Right cardiac atrium (tissue), 5 donors: ENCODE results near the gene KRT81. TPM values are rescaled to one million over a fixed set of nuclear protein-coding genes. Genes with fewer than 3 reads are reported as not detected.

ENCODE experiments used
- ATAC-seq, 2 donors: fragments of 200-7000 bp; cut with Tn5 transposase; one replicate each; pipeline versions ENCODE4 v1.8.0 to v1.9.1; 2020; ENCODE audit warnings: moderate library complexity in 2 of 2, mild to moderate bottlenecking in 1 of 2
- DNase-seq, 3 donors: peaks; one replicate each; pipeline ENCODE4 v3.0.0-alpha.2; 2020
- H3K27ac ChIP-seq: one replicate; pipeline ENCODE4 v1.5.1; 2013; ENCODE audit warnings: mild to moderate bottlenecking, low read length, control low read depth, moderate library complexity
- H3K27me3 ChIP-seq: one replicate; pipeline ENCODE4 v1.6.1; 2013; ENCODE audit not compliant: control insufficient read depth, insufficient read depth
- H3K4me1 ChIP-seq: one replicate; pipeline ENCODE4 v1.6.1; 2013; ENCODE audit warnings: low read length; ENCODE audit not compliant: control insufficient read depth, insufficient read depth
- H3K4me3 ChIP-seq: one replicate; pipeline ENCODE4 v1.5.1; 2013; ENCODE audit warnings: low read length, control low read depth
- H3K9me3 ChIP-seq: one replicate; pipeline ENCODE4 v1.6.1; 2013; ENCODE audit warnings: low read length; ENCODE audit not compliant: control insufficient read depth
- whole genome bisulfite sequencing: extraction: QIAGEN DNeasy Blood & Tissue Kit; methylation state at CpG from one replicate; pipeline ENCODE4 v1.1.7; 2013; 5-methylcytosine and 5-hydroxymethylcytosine counted together
- intact Hi-C, 4 donors: fragments of 100-400 bp; cut with DNase I; formaldehyde crosslinking; loops; one replicate each; pipeline versions ENCODE4 v1.11.0 to v1.14.0; 2022 to 2023
- polyA plus RNA-seq: library from polyadenylated mRNA; stranded (reverse); fragments of 200-250 nt; gene quantifications from one replicate; pipeline ENCODE4 v1.2.3, GENCODE V29; 2013
- total RNA-seq, 4 donors: library from RNA; stranded (reverse); fragmentation: NEBNext Ultra II Directional; extraction: Animal tissue kit (Norgen Biotek cat#: 25700); gene quantifications; one replicate each; pipeline ENCODE4 v1.2.1, GENCODE V29; 2021
- donor health status: healthy with polysubstance abuse.
- donor health status: DM: no; HTN: yes; CAD: no.
- donor health status: DM: no; HTN: no; CAD: no.
- donor health status: DM: no; HTN: yes; CAD: no; lungs with severe emphysema.
- donor health status: DM: yes; HTN: yes; CAD: no.

KRT81 gene
- total and polyA plus RNA-seq, 5 donors: not detected

DNA sequence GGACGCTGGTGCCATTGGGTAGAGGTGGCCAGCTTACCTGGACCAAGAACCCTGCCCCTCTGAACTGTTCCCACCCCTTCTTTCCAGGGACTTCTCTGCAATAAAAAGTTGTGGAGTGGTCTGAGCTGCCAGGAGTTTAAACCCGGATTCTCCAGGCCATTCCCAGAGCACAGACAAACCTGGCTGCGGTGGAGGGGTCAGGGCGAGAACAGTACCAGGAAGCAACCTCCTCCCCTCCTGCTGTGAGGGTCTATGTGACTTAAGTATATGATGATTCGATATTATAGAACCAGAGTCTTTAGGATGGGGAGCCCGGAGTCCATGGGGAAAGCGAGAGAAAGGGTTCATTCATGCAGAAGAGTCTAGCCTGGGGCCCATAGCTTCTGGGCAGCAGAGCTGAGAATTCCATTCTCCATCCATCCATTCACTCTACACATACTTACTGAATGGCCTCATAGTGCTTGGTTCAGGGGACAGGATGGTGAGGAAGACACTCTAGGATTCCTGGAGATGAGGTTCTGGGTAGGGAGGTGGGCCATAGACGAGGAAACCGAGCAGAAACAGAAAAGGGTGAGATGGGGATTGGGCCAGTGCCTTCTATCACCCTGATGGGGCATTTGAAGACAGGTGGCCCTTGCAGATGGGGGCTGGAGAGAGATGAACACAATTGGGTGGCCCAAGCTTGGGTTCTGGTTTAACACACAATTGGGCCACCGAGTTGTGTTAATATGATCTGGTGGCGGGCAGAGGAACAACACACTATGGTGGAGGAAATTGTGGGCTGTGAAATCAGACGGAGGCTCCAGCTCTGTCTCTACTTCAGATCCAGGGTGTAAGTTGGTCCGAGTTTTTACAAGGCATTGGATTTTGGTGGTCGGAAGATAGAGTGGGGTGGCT is 11.7 kb downstream of the KRT81 start:
- H3K27ac ChIP-seq: no peak overlapping the region
- H3K27me3 ChIP-seq: no peaks in the 10 kb centered on the region
- no peak overlapping the region for H3K4me3 ChIP-seq
- ATAC-seq: no peak
- intact Hi-C loops: loop anchor here in 2 of 4 donors (2.0 to 5.0 kb wide), 2 partner anchors 122 to 123 kb away; no protein-coding TSS in a partner anchor
- no peaks in the 10 kb centered on the region for H3K9me3 ChIP-seq
- no peak for DNase-seq
- WGBS: 88% methylated on average over 14 of the region's 14 CpGs
- no peaks in the 10 kb centered on the region for H3K4me1 ChIP-seq

DNA sequence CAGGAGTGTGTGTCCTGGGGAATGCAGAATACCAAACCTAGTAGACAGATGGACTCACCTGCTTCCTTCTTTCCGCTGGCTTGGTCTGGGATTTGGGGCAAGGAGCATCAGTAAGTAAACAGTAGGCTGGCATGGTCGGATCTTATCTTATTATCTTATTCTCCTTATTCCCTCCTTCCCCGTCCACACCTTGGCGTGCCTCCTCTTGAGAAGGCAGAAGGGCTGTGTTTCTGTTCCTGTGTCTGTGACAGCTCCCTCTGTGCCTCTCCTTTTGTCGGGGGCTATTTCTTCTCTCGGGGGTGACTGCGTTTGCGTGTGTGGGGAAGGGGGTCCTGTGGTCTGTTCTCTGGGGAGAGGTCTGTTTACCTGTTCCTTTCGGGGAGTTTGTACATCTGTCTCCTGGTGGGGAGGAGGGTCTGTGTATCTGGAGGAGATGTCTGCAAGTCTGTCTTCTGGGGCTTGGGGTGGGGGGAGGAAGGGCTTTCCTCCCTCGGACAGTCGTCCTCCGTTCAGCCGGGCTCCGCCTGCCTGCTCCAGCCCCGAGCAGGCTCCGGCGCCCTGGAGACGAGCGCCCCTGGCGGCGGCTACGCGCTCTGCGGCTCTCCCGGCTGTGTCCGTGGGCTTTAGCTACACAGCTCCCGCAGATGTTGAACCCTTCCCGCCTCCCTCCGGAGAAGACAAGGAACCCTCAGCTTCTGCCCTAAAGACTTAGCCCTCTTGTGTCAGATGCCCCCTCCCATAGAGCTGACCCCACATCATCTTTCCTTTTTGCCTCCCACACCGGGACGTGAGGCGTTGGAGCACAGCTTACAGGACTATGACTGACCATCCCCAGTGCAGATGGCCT is 12.5 kb downstream of the KRT81 start:
- H3K9me3 ChIP-seq: no peaks in the 10 kb centered on the region
- no peak overlapping the region for H3K27ac ChIP-seq
- intact Hi-C loops: loop anchor here in 2 of 4 donors (2.0 to 5.0 kb wide), 2 partner anchors 121 to 122 kb away; no protein-coding TSS in a partner anchor
- no peak overlapping the region for H3K4me3 ChIP-seq
- H3K27me3 ChIP-seq: no peaks in the 10 kb centered on the region
- ATAC-seq: peak; percentile 91 to 92
- DNase-seq: peak; percentile 71 to 91 (median 91)
- WGBS: 17% methylated on average over 32 of the region's 32 CpGs
- H3K4me1 ChIP-seq: no peaks in the 10 kb centered on the region

DNA sequence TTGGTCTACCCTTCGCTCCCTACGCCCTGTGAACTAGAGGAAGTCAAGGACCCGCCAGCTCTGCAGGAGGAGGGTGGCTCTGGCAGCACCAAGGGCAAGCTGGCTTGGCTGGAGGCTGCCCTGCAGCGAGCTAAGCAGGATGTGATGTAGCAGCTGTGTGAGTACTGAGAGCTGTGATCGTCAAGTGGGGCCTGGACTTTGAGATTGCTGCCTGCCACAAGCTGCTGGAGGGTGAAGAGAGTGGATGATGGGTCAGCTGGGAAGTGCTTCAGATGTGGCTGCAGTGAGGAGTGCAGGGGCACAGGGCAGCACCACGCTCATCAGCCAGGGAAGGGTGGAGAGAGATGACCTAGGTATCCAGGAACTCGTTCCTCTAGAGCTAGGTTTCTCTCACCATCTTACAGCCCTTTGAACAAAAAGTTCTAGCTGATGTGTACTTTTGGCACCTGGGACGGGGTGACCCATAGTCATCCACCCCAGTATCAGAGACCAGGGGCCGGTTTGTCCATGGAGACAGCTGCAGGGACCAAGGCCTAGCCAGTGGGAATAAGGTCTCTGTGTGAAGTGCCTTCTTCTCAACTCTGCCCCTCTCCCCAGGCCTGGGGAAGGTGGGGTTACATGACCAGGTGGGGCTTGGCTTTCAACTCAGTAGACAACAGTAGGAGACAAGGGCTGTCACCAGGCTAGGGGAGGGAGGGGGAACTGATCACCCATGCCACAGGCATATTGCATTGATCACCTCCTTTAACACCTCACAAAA is 13.7 kb downstream of the KRT81 start:
- WGBS: 85% methylated on average over 9 of the region's 9 CpGs
- no peaks in the 10 kb centered on the region for H3K9me3 ChIP-seq
- no peaks in the 10 kb centered on the region for H3K4me1 ChIP-seq
- intact Hi-C loops: loop anchor here in 2 of 4 donors (2.0 to 5.0 kb wide), 2 partner anchors 120 to 121 kb away; no protein-coding TSS in a partner anchor
- DNase-seq (no peak), ATAC-seq (no peak)
- no peaks in the 10 kb centered on the region for H3K27me3 ChIP-seq
- no peak overlapping the region for H3K27ac ChIP-seq
- no peak overlapping the region for H3K4me3 ChIP-seq

DNA sequence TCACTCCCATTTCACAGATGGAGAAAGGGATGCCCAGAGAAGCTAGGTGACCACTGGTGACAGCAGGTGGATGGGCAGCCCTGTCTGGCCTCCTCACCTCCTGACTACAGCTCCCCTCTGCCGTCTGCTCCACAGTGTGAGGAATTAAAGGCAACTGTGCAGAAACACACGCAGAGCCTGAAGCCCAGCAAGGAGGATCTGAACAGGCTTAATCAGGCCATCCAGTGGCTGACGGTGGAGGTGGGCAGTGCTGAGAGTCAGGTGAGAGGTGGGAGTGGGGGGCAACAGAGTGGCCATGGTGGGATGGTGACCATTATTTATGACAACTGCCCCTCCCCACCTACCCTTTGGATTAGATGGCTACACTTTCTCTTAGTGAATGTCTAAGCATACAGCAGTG is 15.6 kb downstream of the KRT81 start:
- no peak for ATAC-seq
- DNase-seq: no peak
- no peaks in the 10 kb centered on the region for H3K9me3 ChIP-seq
- intact Hi-C loops: loop anchor here in 1 of 4 donors (5.0 kb wide), 1 partner anchor 118 kb away; no protein-coding TSS in a partner anchor
- WGBS: 75% methylated on average over 3 of the region's 3 CpGs
- H3K27ac ChIP-seq: no peak overlapping the region
- no peaks in the 10 kb centered on the region for H3K4me1 ChIP-seq
- no peaks in the 10 kb centered on the region for H3K27me3 ChIP-seq
- H3K4me3 ChIP-seq: no peak overlapping the region

DNA sequence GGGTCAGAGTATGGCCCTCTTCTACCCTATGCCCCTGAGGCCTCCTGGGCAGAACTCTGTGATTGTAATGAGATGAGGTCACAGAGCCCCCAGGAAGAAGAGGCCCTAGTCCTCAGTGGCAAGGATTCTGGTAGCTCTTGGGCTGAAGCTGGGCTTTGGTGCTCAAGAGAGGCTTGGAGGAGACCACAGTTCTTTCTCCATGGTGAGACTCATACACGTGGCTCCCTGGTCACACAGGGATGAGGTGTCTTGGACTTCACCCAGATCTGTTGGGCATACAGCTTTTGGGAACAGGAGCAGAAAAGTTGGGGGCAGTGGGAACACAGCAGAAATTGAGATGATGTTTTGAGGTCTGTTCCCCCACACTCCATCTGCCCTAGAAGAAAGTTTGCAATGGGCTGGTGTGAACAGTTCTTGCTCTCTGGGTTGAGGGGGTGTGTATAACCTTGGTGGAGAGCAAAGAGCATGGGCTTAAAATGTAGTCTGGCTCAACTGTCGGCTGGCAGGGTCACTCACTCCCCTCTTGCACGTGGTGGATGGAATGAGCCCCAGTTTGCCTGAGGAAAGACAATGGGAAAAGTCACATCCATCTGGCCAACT is 16.7 kb downstream of the KRT81 start, which contains the start of gene KRT86:
Gene KRT86, plus strand, starts transcription at position 125 of the 600 bp plus-strand sequence. CDS start 27,272 bp downstream, outside the sequence.
- no peak within 1 kb of the TSS for H3K27ac ChIP-seq
- no peaks in the 10 kb centered on the region for H3K27me3 ChIP-seq
- intact Hi-C loops: loop anchor here in 1 of 4 donors (5.0 kb wide), 1 partner anchor 117 kb away; no protein-coding TSS in a partner anchor
- H3K9me3 ChIP-seq: no peaks in the 10 kb centered on the region
- H3K4me1 ChIP-seq: no peaks in the 10 kb centered on the region
- 64% methylated on average over 3 of the region's 3 CpGs for WGBS
- no peak for ATAC-seq
- no peak for DNase-seq
- no peak within 1 kb of the TSS for H3K4me3 ChIP-seq

DNA sequence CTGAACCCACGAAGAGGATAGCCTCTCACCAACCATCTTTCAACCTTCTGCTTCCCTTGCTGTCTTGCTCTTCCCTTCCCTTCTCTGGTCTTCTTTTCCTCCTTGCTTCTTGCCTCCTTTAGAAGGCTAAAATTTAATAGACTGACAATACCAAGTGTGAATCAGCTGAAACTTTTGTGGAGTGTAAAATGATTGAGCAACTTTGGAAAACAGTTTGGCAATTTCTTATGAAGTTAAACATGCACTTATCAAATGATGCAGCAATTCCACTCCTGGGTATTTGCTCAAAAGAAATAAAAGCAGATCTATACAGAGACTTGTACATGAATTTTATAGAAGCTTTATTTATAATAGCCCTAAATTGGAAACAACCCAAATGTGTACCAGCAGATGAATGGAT is 20.2 kb downstream of the KRT81 start:
- 76% methylated on average over 1 of the region's 1 CpG for WGBS
- no peak for DNase-seq
- Histone ChIP-seq H3K9me3 (no peaks in the 10 kb centered on the region), H3K4me1 (no peaks in the 10 kb centered on the region), H3K4me3 (no peak overlapping the region), H3K27me3 (no peaks in the 10 kb centered on the region), H3K27ac (no peak overlapping the region)
- intact Hi-C loops: no loop called here
- no peak for ATAC-seq

DNA sequence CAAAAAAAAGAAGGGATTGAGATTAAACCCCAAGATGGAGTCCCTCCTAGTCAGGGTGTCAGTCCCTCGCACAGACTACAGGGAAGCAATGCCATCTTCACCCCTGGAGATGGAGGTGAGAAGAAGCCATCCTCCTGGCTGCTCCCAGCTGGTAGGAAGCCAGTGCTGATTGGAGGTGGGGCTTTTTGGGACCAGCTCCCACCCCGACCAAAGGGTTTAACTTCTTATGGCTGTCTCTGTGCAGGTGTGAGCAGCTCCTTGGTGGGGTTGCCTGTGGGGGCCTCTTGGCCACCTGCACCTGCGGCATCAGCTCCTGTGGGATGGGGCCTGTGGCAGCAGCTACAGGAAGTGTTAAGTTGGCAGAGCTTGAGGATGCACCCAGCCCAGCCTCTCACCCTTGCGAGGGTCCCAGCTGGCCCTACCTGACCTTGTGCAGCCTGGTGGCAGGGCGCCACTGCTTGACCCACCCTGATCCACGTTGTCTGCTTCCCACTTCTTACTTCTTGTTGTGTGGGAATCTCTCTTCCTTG is 20.7 kb downstream of the KRT81 start:
- Histone ChIP-seq H3K9me3 (no peaks in the 10 kb centered on the region), H3K4me3 (no peak overlapping the region), H3K4me1 (no peaks in the 10 kb centered on the region), H3K27ac (no peak overlapping the region), H3K27me3 (no peaks in the 10 kb centered on the region)
- ATAC-seq (no peak), DNase-seq (no peak)
- intact Hi-C loops: no loop called here
- WGBS: 78% methylated on average over 6 of the region's 6 CpGs

DNA sequence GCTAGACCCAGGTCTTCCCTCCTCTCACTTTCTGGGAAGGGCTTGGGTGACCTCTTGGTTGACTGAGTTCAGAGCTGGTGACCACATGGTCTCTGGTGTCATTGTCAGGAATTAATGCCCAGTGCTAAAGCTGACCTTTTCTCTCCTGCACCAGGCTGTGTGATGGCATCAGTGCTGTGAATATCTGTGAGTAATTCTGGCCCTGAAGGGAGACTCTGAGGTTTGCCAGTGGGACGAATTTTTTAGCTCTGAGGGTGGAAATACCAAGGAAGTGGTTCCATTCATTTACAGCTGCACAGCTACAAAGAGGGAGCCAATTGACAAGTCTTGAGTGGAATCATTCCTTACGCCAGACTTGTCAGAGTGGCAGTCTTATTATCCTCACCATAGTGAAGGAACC is 23.1 kb downstream of the KRT81 start:
- Histone ChIP-seq H3K9me3 (no peaks in the 10 kb centered on the region), H3K27ac (no peak overlapping the region), H3K27me3 (no peaks in the 10 kb centered on the region), H3K4me1 (no peaks in the 10 kb centered on the region), H3K4me3 (no peak overlapping the region)
- 74% methylated on average over 2 of the region's 2 CpGs for WGBS
- ATAC-seq (peak in 1 of 2 donors; percentile 18), DNase-seq (no peak)
- intact Hi-C loops: no loop called here

DNA sequence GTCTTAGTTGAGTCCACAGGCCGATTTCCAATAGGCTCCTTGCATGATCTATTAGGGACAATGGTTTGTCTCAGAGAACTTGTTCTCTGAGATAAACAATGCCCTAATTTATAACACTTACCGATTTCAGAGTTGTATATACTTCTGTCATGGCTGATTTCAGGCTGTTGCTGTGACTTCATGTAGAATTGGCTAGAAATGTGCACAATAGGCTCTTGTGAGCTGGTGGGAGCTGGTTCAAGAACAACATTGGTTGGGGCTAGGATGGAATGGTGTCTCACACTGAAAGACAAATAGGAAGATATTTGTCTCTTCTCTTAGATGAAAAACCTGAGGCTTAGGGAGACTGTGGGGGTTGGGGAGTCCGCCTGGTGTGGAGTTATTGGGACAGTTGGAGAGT is 23.6 kb downstream of the KRT81 start:
- H3K27ac ChIP-seq: no peak overlapping the region
- ATAC-seq: no peak
- DNase-seq: no peak
- intact Hi-C loops: no loop called here
- H3K4me3 ChIP-seq: no peak overlapping the region
- H3K27me3 ChIP-seq: no peaks in the 10 kb centered on the region
- 84% methylated on average over 3 of the region's 3 CpGs for WGBS
- no peaks in the 10 kb centered on the region for H3K9me3 ChIP-seq
- H3K4me1 ChIP-seq: no peaks in the 10 kb centered on the region

DNA sequence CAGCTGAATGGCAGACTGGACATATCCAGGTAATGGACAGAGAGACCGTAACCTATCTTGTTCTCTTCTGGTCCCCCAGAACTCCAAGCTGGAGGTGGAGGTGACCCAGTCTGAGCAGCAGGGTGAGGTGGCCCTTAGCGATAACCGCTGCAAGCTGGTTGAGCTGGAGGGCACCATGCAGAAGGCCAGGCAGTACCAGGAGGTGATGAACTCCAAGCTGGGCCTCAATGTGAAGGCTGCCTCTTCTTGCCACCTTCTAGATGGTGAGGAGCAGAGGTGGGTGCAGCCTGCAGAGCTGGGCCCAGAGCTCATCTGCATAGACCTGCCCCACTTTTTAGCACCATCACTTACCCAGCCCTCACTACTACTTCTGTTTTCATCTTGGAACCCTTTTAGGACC is 24.1 kb downstream of the KRT81 start:
- 98% methylated on average over 3 of the region's 3 CpGs for WGBS
- Histone ChIP-seq H3K4me3 (no peak overlapping the region), H3K27ac (no peak overlapping the region), H3K9me3 (no peaks in the 10 kb centered on the region), H3K27me3 (no peaks in the 10 kb centered on the region), H3K4me1 (no peaks in the 10 kb centered on the region)
- DNase-seq (no peak), ATAC-seq (peak in 1 of 2 donors; percentile 13)
- intact Hi-C loops: no loop called here
